ENCODE results near the gene CTSW.

CTSW gene

GRCh38 chr11:65896034-65896999, 16.7 kb downstream of the CTSW start:
- no peak for TF ChIP-seq OSR1 (CRISPR knock-in tag; IDR thresholded peaks at IDR 0.05)
- TF ChIP-seq RARB (CRISPR knock-in tag; IDR thresholded peaks at IDR 0.05) = no peak
- no peak for TF ChIP-seq PPARA (CRISPR knock-in tag; IDR thresholded peaks at IDR 0.05; ENCODE audit: borderline replicate concordance)
- no peak for TF ChIP-seq CSRNP3 (CRISPR knock-in tag; IDR thresholded peaks at IDR 0.05)
- no peak for TF ChIP-seq CREB5 (CRISPR knock-in tag; IDR thresholded peaks at IDR 0.05; ENCODE audit: low read depth)
- TF ChIP-seq TOX (CRISPR knock-in tag; IDR thresholded peaks at IDR 0.05; ENCODE audit: borderline replicate concordance) = no peak
- TF ChIP-seq ZFP3 (CRISPR knock-in tag; IDR thresholded peaks at IDR 0.05) = no peak
- TF ChIP-seq PATZ1 (CRISPR knock-in tag; IDR thresholded peaks at IDR 0.05; ENCODE audit: borderline replicate concordance) = no peak
- no peak for TF ChIP-seq ZNF565 (CRISPR knock-in tag; conservative IDR thresholded peaks at IDR 0.05; ENCODE audit: low read depth)
- no peak for TF ChIP-seq ISL1 (CRISPR knock-in tag; IDR thresholded peaks at IDR 0.05)
- no peak for TF ChIP-seq CSDC2 (CRISPR knock-in tag; IDR thresholded peaks at IDR 0.05)
- no peak for TF ChIP-seq ZC3H10 (CRISPR knock-in tag; IDR thresholded peaks at IDR 0.05)
- TF ChIP-seq ESRRG (CRISPR knock-in tag; IDR thresholded peaks at IDR 0.05) = no peak
- no peak for TF ChIP-seq ZNF70 (CRISPR knock-in tag; IDR thresholded peaks at IDR 0.05)
- no peak for TF ChIP-seq SNAI2 (CRISPR knock-in tag; IDR thresholded peaks at IDR 0.05)
- TF ChIP-seq ZFP30 (CRISPR knock-in tag; IDR thresholded peaks at IDR 0.05) = no peak
- no peak for TF ChIP-seq GLIS3 (CRISPR knock-in tag; IDR thresholded peaks at IDR 0.05)
- ATAC-seq = no peak

GRCh38 chr11:65897020-65897471, 17.4 kb downstream of the CTSW start:
- no peak for ATAC-seq
- no peak for TF ChIP-seq POU6F1 (CRISPR knock-in tag; IDR thresholded peaks at IDR 0.05; ENCODE audit: borderline replicate concordance, low read depth)
- TF ChIP-seq PPARA (CRISPR knock-in tag; IDR thresholded peaks at IDR 0.05; ENCODE audit: borderline replicate concordance) = no peak
- no peak for TF ChIP-seq CSDC2 (CRISPR knock-in tag; IDR thresholded peaks at IDR 0.05)
- no peak for TF ChIP-seq TCF4 (CRISPR knock-in tag; IDR thresholded peaks at IDR 0.05; ENCODE audit: borderline replicate concordance)
- TF ChIP-seq BACH2 (CRISPR knock-in tag; IDR thresholded peaks at IDR 0.05; ENCODE audit: borderline replicate concordance) = no peak
- no peak for TF ChIP-seq ESRRG (CRISPR knock-in tag; IDR thresholded peaks at IDR 0.05)
- TF ChIP-seq ZFP3 (CRISPR knock-in tag; IDR thresholded peaks at IDR 0.05) = no peak
- TF ChIP-seq TSHZ2 (CRISPR knock-in tag; IDR thresholded peaks at IDR 0.05) = no peak
- TF ChIP-seq TOX (CRISPR knock-in tag; IDR thresholded peaks at IDR 0.05; ENCODE audit: borderline replicate concordance) = no peak

All from SK-N-SH treated with all-trans-retinoic acid at 6 μM for 48 hours (cell line).